ENCODE data around the gene PNPLA3.

Gene PNPLA3

GRCh38 chr22:43995057-43995685 is 71.6 kb downstream of the PNPLA3 start:
- DNase-seq = no peak

GRCh38 chr22:43995798-43996169 is 72.2 kb downstream of the PNPLA3 start:
- DNase-seq = no peak

GRCh38 chr22:43996170-43996980 is 72.8 kb downstream of the PNPLA3 start:
- DNase-seq = no peak

GRCh38 chr22:43996981-43997265 is 73.3 kb downstream of the PNPLA3 start:
- no peak for DNase-seq

Data from NCI-H1436 treated with DMSO at 0.1 percent for 48 hours (cell line).